Natural killer cell treated with Interleukin-12 subunit alpha and Interleukin-12 subunit beta and Interleukin-15 and Interleukin-18, amount 100 ng/mL, for 72 hours (primary cell): ENCODE data around the gene AMHR2. TPM values are rescaled to one million over a fixed set of nuclear protein-coding genes. Genes with fewer than 3 reads are reported as not detected.
"Not testable (repeated sequence)": the region's sequence is repeated elsewhere in the genome, so short reads cannot be mapped to it uniquely, and the experiment has no call there.

Experiments used
- ATAC-seq, 2 donors: fragments of 150-1000 bp; cut with Tn5 transposase in 1 of 2; sonication (Bioruptor Pico), chemical (Tn5 transposase) in 1 of 2; 2 replicates each; pipeline ENCODE4 v1.10.0; 2021
- DNase-seq: peaks from one replicate; pipeline ENCODE4 v3.0.0; 2022; ENCODE audit warnings: low spot score
- H3K27ac Mint-ChIP-seq, 2 donors: 1 replicate in 1 of 2; 2 replicates in 1 of 2; pipeline ENCODE4 v1.8.0; 2022; ENCODE audit warnings: mixed read lengths in 2 of 2, mild to moderate bottlenecking in 1 of 2, moderate library complexity in 1 of 2
- H3K27me3 Mint-ChIP-seq, 2 donors: 1 replicate in 1 of 2; 2 replicates in 1 of 2; pipeline ENCODE4 v1.8.0; 2022; ENCODE audit warnings: mixed read lengths in 2 of 2
- H3K36me3 Mint-ChIP-seq: one replicate; pipeline ENCODE4 v1.8.0; 2022; ENCODE audit warnings: mixed read lengths
- H3K4me1 Mint-ChIP-seq, 2 donors: 1 replicate in 1 of 2; 2 replicates in 1 of 2; pipeline ENCODE4 v1.8.0; 2022; ENCODE audit warnings: low read depth in 2 of 2, mixed read lengths in 2 of 2, mild to moderate bottlenecking in 1 of 2
- H3K4me3 Mint-ChIP-seq: one replicate; pipeline ENCODE4 v1.8.0; 2022; ENCODE audit warnings: mixed read lengths
- H3K9me3 Mint-ChIP-seq: 2 replicates; pipeline ENCODE4 v1.8.0; 2022; ENCODE audit warnings: mixed read lengths
- total RNA-seq, 2 donors: library from RNA; stranded (reverse); gene quantifications; one replicate each; pipeline ENCODE4 v1.2.3, GENCODE V29; 2022

Gene AMHR2
- total RNA-seq, 2 donors from 2014 or later = not detected

DNA sequence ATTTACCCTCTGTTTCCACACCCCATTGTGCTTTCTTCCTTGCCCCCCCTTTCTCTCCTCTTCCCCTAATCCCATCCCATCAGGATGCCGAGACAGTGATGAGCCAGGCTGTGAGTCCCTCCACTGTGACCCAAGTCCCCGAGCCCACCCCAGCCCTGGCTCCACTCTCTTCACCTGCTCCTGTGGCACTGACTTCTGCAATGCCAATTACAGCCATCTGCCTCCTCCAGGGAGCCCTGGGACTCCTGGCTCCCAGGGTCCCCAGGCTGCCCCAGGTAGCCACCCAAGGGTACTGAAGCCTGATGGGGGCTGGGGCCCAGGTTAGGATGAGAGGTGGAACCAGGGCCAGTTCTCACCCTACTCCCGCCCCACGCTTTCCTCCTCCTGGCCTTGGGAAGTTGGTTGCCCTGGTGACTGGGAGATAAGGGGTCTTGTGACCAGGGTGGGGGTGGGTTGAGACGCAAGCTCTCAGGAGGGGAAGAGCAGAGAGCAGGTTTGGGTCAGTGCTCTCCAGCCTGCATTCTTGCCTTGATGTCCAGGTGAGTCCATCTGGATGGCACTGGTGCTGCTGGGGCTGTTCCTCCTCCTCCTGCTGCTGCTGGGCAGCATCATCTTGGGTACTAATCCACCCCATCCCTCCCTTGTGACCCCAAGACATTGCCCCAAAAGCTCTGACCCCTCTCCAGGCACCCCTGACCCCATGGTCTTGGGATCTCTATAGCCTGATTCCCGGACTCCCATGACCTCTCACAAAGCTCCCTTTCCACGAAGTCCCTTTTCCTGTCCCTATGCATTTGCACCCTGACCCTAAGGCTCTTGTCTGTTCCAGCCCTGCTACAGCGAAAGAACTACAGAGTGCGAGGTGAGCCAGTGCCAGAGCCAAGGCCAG, 1.2 kb downstream of the AMHR2 start:
- ATAC-seq (no peak), DNase-seq (no peak)
- Mint-ChIP-seq H3K27ac (no peak overlapping the region), H3K4me3 (no peak overlapping the region), H3K9me3 (no peaks in the 10 kb centered on the region), H3K27me3 (no peaks in the 10 kb centered on the region), H3K4me1 (peaks cover 5 to 7% of the 10 kb centered on the region in 2 donors), H3K36me3 (no peaks in the 10 kb centered on the region)

DNA sequence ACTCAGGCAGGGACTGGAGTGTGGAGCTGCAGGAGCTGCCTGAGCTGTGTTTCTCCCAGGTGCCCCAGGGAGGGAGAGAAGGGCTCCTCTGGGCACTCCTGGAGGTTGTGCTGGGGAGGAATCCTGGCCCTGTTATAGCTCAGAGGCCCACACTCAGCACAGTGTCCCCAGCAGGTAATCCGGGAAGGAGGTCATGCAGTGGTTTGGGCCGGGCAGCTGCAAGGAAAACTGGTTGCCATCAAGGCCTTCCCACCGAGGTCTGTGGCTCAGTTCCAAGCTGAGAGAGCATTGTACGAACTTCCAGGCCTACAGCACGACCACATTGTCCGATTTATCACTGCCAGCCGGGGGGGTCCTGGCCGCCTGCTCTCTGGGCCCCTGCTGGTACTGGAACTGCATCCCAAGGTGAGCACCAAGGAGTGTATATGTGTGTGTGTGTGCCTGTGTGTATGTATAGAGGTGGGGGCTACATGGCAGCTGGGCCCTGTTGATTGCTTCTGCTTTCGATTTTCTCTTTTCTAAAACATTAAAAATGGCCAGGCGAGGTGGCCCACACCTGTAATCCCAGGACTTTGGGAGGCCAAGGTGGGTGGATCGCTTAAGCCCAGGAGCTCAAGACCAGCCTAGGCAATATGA, 2.0 kb downstream of the AMHR2 start:
- no peaks in the 10 kb centered on the region for H3K27me3 Mint-ChIP-seq
- H3K4me3 Mint-ChIP-seq = no peak overlapping the region
- DNase-seq (no peak), ATAC-seq (no peak)
- H3K4me1 Mint-ChIP-seq = peaks cover 5 to 7% of the 10 kb centered on the region in 2 donors
- no peak overlapping the region for H3K27ac Mint-ChIP-seq
- H3K9me3 Mint-ChIP-seq = no peaks in the 10 kb centered on the region
- H3K36me3 Mint-ChIP-seq = no peaks in the 10 kb centered on the region

- Mint-ChIP-seq H3K4me3 (no peak overlapping the region), H3K4me1 (no peaks in the 10 kb centered on the region), H3K27me3 (no peaks in the 10 kb centered on the region), H3K36me3 (no peaks in the 10 kb centered on the region), H3K9me3 (no peaks in the 10 kb centered on the region), H3K27ac (peak overlapping the region in 1 of 2 donors; percentile 10)
- ATAC-seq (peak; percentile 48 to 88), DNase-seq (no peak)
Observed at GRCh38 chr12:53427905-53428594, 4.4 kb downstream of the AMHR2 start.

DNA sequence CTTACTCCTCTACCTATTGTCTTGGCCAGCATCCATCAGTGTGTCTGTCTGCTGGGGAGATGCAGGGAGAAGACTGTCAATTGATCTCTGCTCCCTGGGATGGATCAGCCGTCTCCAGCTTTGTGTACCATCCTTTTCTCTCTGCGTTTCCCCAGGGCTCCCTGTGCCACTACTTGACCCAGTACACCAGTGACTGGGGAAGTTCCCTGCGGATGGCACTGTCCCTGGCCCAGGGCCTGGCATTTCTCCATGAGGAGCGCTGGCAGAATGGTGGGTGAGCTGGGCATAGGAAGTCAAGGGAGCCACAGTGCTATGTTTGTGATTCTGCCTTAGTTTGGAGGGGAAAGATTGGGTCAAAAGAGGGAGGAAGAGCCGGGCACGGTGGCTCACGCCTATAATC, 5.1 kb downstream of the AMHR2 start:
- no peak overlapping the region for H3K4me3 Mint-ChIP-seq
- no peak for ATAC-seq
- no peaks in the 10 kb centered on the region for H3K27me3 Mint-ChIP-seq

GRCh38 chr12:53430116-53430515, 6.5 kb downstream of the AMHR2 start:
- DNase-seq (no peak), ATAC-seq (no peak)
- Mint-ChIP-seq H3K4me3 (no peak overlapping the region), H3K27me3 (no peaks in the 10 kb centered on the region), H3K4me1 (no peaks in the 10 kb centered on the region), H3K9me3 (no peaks in the 10 kb centered on the region), H3K27ac (no peak overlapping the region), H3K36me3 (no peaks in the 10 kb centered on the region)

More for the DNA sequence above, 5.1 kb downstream of the AMHR2 start:
- DNase-seq = no peak
- Mint-ChIP-seq H3K36me3 (no peaks in the 10 kb centered on the region), H3K9me3 (no peaks in the 10 kb centered on the region), H3K27ac (peak overlapping the region in 1 of 2 donors; percentile 10), H3K4me1 (no peaks in the 10 kb centered on the region)

- no peaks in the 10 kb centered on the region for H3K27me3 Mint-ChIP-seq
- H3K9me3 Mint-ChIP-seq = no peaks in the 10 kb centered on the region
- no peak overlapping the region for H3K4me3 Mint-ChIP-seq
- H3K36me3 Mint-ChIP-seq = no peaks in the 10 kb centered on the region
- H3K4me1 Mint-ChIP-seq = no peaks in the 10 kb centered on the region
- ATAC-seq = no peak
- no peak for DNase-seq
- H3K27ac Mint-ChIP-seq = no peak overlapping the region
Observed at GRCh38 chr12:53431187-53431586, 7.5 kb downstream of the AMHR2 start.

DNA sequence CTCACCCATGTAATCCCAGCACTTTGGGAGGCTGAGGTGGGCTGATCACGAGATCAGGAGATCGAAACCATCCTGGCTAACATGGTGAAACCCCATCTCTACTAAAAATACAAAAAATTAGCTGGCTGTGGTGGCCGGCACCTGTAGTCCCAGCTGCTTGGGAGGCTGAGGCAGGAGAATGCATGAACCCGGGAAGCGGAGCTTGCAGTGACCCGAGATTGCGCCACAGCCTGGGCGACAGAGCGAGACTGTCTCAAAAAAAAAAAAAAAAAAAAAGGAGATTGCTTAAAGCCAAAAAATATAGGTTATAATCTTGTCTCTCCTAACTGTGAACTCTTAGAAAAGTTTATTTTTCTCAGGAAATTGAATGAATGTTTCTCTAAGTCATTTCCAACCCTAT, 11.7 kb downstream of the AMHR2 start:
- H3K4me1 Mint-ChIP-seq, H3K36me3 Mint-ChIP-seq, H3K4me3 Mint-ChIP-seq: not testable (repeated sequence)

DNA sequence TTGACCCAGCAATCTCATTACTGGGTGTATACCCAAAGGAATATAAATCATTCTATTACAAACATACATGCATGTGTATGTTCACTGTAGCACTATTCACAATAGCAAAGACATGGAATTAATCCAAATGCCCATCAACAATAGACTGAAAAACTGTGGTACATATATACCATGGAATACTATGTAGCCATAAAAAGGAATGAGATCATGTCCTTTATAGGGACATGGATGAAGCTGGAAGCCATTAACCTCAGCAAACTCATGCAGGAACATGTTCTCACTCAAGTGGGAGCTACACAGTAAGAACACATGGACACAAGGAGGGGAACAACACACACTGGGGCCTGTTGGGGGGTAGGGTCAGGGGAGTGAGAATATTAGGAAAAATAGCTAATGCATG, 15.9 kb downstream of the AMHR2 start:
- not testable (repeated sequence) for ATAC-seq, H3K27me3 Mint-ChIP-seq, H3K9me3 Mint-ChIP-seq, DNase-seq, H3K36me3 Mint-ChIP-seq
- H3K27ac Mint-ChIP-seq = peak overlapping the region in 1 of 2 donors; percentile 29
- peaks cover 18 to 25% of the 10 kb centered on the region in 2 donors for H3K4me1 Mint-ChIP-seq
- H3K4me3 Mint-ChIP-seq = peak overlapping the region; percentile 20

More for the DNA sequence above, 11.7 kb downstream of the AMHR2 start:
- H3K9me3 Mint-ChIP-seq, H3K27me3 Mint-ChIP-seq, DNase-seq, H3K27ac Mint-ChIP-seq, ATAC-seq: not testable (repeated sequence)

DNA sequence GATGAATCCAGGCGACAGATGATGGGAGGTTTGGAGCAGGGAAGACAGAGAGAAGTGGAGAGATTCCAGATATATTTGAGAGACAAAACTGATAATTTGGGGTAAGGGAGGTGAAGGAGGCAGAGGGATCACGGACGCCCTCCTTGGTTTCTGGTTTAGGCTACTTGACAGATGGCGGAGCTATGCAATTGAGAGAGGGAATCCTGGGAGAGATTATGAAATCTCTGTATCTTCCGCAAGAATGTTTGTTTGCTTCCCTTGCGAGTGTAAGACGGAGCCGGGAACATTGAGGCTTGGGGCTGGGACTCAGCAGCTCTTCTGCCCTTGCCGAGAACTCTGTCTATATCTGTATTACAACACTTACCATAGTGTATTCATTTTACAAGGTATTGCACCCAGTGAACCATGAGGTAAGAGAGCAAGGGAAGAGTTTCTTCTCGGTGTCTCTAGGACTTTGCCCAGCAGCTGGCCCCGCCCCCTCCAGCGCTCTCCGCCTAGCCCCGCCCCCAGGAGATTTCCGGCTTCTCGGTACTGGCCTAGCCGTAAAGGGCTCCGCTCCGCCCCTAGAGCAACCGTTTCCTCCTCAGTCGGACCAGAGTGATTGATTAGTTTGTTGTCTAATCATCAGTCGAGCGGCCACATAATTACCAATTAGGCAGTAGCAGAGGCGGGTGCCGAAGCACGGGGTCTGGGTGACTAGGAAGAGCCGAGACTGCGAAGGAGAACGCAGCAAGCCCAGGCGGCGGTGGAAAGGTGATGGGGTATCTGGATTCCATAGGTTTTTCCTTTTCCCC, 17.6 kb downstream of the AMHR2 start, which contains the start of gene PRR13:
Gene PRR13, plus strand, starts transcription at position 695 of the 794 bp plus-strand sequence. CDS start 981 bp downstream, outside the sequence.
- DNase-seq (peak; percentile 98), ATAC-seq (peak; percentile 99)
- Mint-ChIP-seq H3K4me3 (peak within 1 kb of the TSS; percentile 94), H3K27me3 (no peaks in the 10 kb centered on the region), H3K27ac (peak within 1 kb of the TSS; percentile 92 to 97), H3K9me3 (no peaks in the 10 kb centered on the region), H3K36me3 (peaks cover 13% of the 10 kb centered on the region), H3K4me1 (peaks cover 27 to 36% of the 10 kb centered on the region in 2 donors)

DNA sequence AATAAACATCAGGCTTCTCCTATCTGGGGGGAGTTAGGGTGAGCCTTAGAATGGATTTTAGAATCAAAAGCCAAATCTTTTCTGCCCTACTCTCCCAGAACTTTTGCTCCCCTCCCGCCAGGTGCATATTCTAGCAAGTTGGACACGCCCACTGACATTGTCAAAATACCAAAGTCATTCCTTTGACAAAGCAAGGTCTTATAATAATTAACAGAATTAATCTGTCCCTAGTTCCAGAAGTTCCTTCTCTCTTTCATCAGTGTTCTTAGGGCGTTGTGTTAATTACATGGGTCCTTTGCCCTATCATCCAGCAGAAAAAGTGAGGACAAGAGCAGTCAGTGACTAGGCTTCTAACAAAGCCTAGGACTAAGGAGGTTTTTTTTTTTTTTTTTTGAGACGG, 20.3 kb downstream of the AMHR2 start:
- ATAC-seq (no peak), DNase-seq (no peak)
- Mint-ChIP-seq H3K4me1 (peaks cover 31 to 41% of the 10 kb centered on the region in 2 donors), H3K27me3 (no peaks in the 10 kb centered on the region), H3K27ac (peak overlapping the region; percentile 92 to 97), H3K4me3 (peak overlapping the region; percentile 94), H3K9me3 (no peaks in the 10 kb centered on the region), H3K36me3 (peaks cover 18% of the 10 kb centered on the region)

GRCh38 chr12:53444593-53445325, 21.1 kb downstream of the AMHR2 start:
- H3K4me1 Mint-ChIP-seq = peaks cover 31 to 41% of the 10 kb centered on the region in 2 donors
- peak overlapping the region in 1 of 2 donors; percentile 53 for H3K27ac Mint-ChIP-seq
- ATAC-seq, H3K27me3 Mint-ChIP-seq, H3K9me3 Mint-ChIP-seq, DNase-seq: not testable (repeated sequence)
- H3K4me3 Mint-ChIP-seq = peak overlapping the region; percentile 20
- peaks cover 18% of the 10 kb centered on the region for H3K36me3 Mint-ChIP-seq

DNA sequence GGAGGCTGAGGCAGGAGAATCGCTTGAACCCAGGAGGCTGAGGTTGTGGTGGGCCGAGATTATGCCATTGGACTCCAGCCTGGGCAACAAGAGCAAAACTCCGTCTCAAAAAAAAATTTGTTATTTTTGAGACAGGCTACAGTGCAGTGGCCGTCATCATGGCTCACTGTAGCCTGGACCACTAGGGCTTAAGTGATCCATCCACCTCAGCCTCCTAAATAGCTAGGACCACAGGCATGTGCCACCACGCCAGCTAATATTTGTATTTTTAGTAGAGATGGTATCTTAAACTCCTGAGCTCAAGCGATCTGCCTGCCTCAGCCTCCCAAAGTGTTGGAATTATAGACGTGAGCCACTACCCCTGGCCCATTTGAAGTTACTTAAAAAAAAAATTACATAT, 27.3 kb downstream of the AMHR2 start:
- Mint-ChIP-seq H3K36me3 (peaks cover 37% of the 10 kb centered on the region), H3K27ac (no peak overlapping the region), H3K27me3 (no peaks in the 10 kb centered on the region), H3K4me1 (peaks cover 39 to 44% of the 10 kb centered on the region in 2 donors), H3K4me3 (no peak overlapping the region), H3K9me3 (no peaks in the 10 kb centered on the region)
- ATAC-seq (no peak), DNase-seq (no peak)
